Measurements from ENCODE around the gene TBC1D12.
A peak's percentile ranks its signal among the peaks of the same experiment; 100 is the strongest.
"Not testable (repeated sequence)": the region's sequence is repeated elsewhere in the genome, so short reads cannot be mapped to it uniquely, and the experiment has no call there.

TBC1D12 gene

GRCh38 chr10:94461503-94461902 lies 59.2 kb downstream of the TBC1D12 start:
- no peak for DNase-seq

- no peak for DNase-seq
Measured at GRCh38 chr10:94462130-94462529, 59.8 kb downstream of the TBC1D12 start.

GRCh38 chr10:94465684-94466083 lies 63.3 kb downstream of the TBC1D12 start:
- DNase-seq = no peak

GRCh38 chr10:94481410-94481809 lies 79.1 kb downstream of the TBC1D12 start:
- no peak for DNase-seq

- DNase-seq = no peak
Measured at GRCh38 chr10:94483970-94484369, 81.6 kb downstream of the TBC1D12 start.

- no peak for DNase-seq
Measured at GRCh38 chr10:94485094-94485493, 82.8 kb downstream of the TBC1D12 start.

GRCh38 chr10:94487575-94487974 lies 85.2 kb downstream of the TBC1D12 start:
- DNase-seq = no peak

GRCh38 chr10:94489107-94489506 lies 86.8 kb downstream of the TBC1D12 start:
- DNase-seq = no peak

- no peak for DNase-seq
Measured at GRCh38 chr10:94489976-94490788, 87.8 kb downstream of the TBC1D12 start.

GRCh38 chr10:94490789-94491039 lies 88.4 kb downstream of the TBC1D12 start:
- no peak for DNase-seq

GRCh38 chr10:94493463-94493862 lies 91.1 kb downstream of the TBC1D12 start:
- DNase-seq = no peak

GRCh38 chr10:94496010-94496409 lies 93.7 kb downstream of the TBC1D12 start:
- DNase-seq = no peak

- DNase-seq = no peak
Measured at GRCh38 chr10:94496646-94497045, 94.3 kb downstream of the TBC1D12 start.

- DNase-seq = no peak
Measured at GRCh38 chr10:94500063-94500462, 97.7 kb downstream of the TBC1D12 start.

- DNase-seq = no peak
Measured at GRCh38 chr10:94521276-94522250, 119.2 kb downstream of the TBC1D12 start.

GRCh38 chr10:94524146-94524545 lies 121.8 kb downstream of the TBC1D12 start:
- DNase-seq = no peak

- DNase-seq = no peak
Measured at GRCh38 chr10:94524711-94525110, 122.4 kb downstream of the TBC1D12 start.

GRCh38 chr10:94531550-94531949 lies 129.2 kb downstream of the TBC1D12 start:
- DNase-seq = not testable (repeated sequence)

- no peak for DNase-seq
Measured at GRCh38 chr10:94533027-94533426, 130.7 kb downstream of the TBC1D12 start.

- DNase-seq = not testable (repeated sequence)
Measured at GRCh38 chr10:94542282-94542681, 139.9 kb downstream of the TBC1D12 start.

GRCh38 chr10:94545391-94546048 lies 143.2 kb downstream of the TBC1D12 start, which contains the start of gene HELLS:
Gene HELLS (plus strand): TSS chr10:94545788. CDS start chr10:94545922, 134 bp downstream.
- DNase-seq = peak; percentile 40 to 55 (median 51)

GRCh38 chr10:94546049-94546900 lies 143.9 kb downstream of the TBC1D12 start:
- no peak for DNase-seq

- no peak for DNase-seq
Measured at GRCh38 chr10:94546901-94547185, 144.5 kb downstream of the TBC1D12 start.
